OCI-LY1 (cell line): Measurements from ENCODE around the gene LRIG1.

Experiments used
- H2AFZ ChIP-seq: fragments of 200-600 bp; sonication (generic), shearing (Covaris generic); 2 replicates; pipeline ENCODE4 v1.6.0; 2014; ENCODE audit warnings: antibody characterized with exemption, mild to moderate bottlenecking, low read length
- H3F3A ChIP-seq: fragments of 200-600 bp; sonication (generic), shearing (Covaris generic); 2 replicates; pipeline ENCODE4 v1.6.0; 2014; ENCODE audit warnings: mild to moderate bottlenecking, antibody characterized with exemption, low read length, moderate library complexity; ENCODE audit not compliant: insufficient read depth
- H3K27ac ChIP-seq: fragments of 200-600 bp; sonication (generic); 2 replicates; pipeline ENCODE4 v1.5.1; 2014; ENCODE audit warnings: low read length, mixed run types, mild to moderate bottlenecking, low read depth; ENCODE audit not compliant: poor library complexity, severe bottlenecking
- H3K27me3 ChIP-seq: fragments of 200-600 bp; sonication (generic); 2 replicates; pipeline ENCODE4 v1.6.0; 2014; ENCODE audit warnings: antibody characterized with exemption, mild to moderate bottlenecking, low read length, moderate library complexity; ENCODE audit not compliant: insufficient read depth
- H3K36me3 ChIP-seq: fragments of 200-600 bp; sonication (generic); 2 replicates; pipeline ENCODE4 v1.6.1; 2014; ENCODE audit warnings: mild to moderate bottlenecking, antibody characterized with exemption, low read length, moderate library complexity, mixed read lengths; ENCODE audit not compliant: insufficient read depth
- H3K4me1 ChIP-seq: fragments of 200-600 bp; sonication (generic); 2 replicates; pipeline ENCODE4 v1.5.1; 2014; ENCODE audit warnings: mild to moderate bottlenecking, low read length, moderate library complexity; ENCODE audit not compliant: insufficient read depth, severe bottlenecking
- H3K4me2 ChIP-seq: fragments of 200-600 bp; sonication (generic), shearing (Covaris generic); 2 replicates; pipeline ENCODE4 v1.6.1; 2014; ENCODE audit warnings: low read length
- H3K4me3 ChIP-seq: fragments of 200-600 bp; sonication (generic); 2 replicates; pipeline ENCODE4 v1.5.1; 2014; ENCODE audit warnings: low read length, low read depth, mild to moderate bottlenecking, mixed read lengths; ENCODE audit not compliant: poor library complexity, severe bottlenecking
- H3K79me2 ChIP-seq: fragments of 200-600 bp; shearing (Covaris generic); 2 replicates; pipeline ENCODE4 v1.6.1; 2016; ENCODE audit warnings: mixed run types, low read length, mixed read lengths; ENCODE audit not compliant: insufficient read depth
- H3K9ac ChIP-seq: fragments of 200-600 bp; sonication (generic), shearing (Covaris generic); 2 replicates; pipeline ENCODE4 v1.6.1; 2014; ENCODE audit warnings: mild to moderate bottlenecking, low read length, mixed read lengths
- H3K9me2 ChIP-seq: fragments of 200-600 bp; sonication (generic), shearing (Covaris generic); 2 replicates; pipeline ENCODE4 v1.6.1; 2014; ENCODE audit warnings: low read depth, mild to moderate bottlenecking, low read length, mixed read lengths
- H3K9me3 ChIP-seq: fragments of 200-600 bp; shearing (Covaris generic); 2 replicates; pipeline ENCODE4 v1.6.1; 2014; ENCODE audit warnings: low read length, mixed read lengths
- H4K20me1 ChIP-seq: fragments of 200-600 bp; sonication (generic), shearing (Covaris generic); 2 replicates; pipeline ENCODE4 v1.6.0; 2016; ENCODE audit warnings: mild to moderate bottlenecking, low read length; ENCODE audit not compliant: insufficient read depth
- EZH2 ChIP-seq: fragments of 200-600 bp; sonication (generic), shearing (Covaris generic); IDR thresholded peaks from 2 replicates; pipeline ENCODE4 v1.8.0; 2017; ENCODE audit warnings: borderline replicate concordance, mixed run types, mild to moderate bottlenecking, antibody characterized with exemption, low read length, moderate library complexity, mixed read lengths
- TF ChIP-seq, protein P1 (sequence below): fragments of 200-600 bp; sonication (generic), shearing (Covaris generic); IDR thresholded peaks from 2 replicates; pipeline ENCODE4 v1.5.1; 2017; ENCODE audit warnings: mild to moderate bottlenecking, antibody characterized with exemption, low read length, moderate library complexity, mixed read lengths

LRIG1 gene

GRCh38 chr3:66536791-66537190, 36.0 kb upstream of the LRIG1 start:
- H3K9me3 ChIP-seq: no peaks in the 10 kb centered on the region
- H3K4me3 ChIP-seq: no peak overlapping the region
- no peak overlapping the region for H3K4me2 ChIP-seq
- H3K36me3 ChIP-seq: no peaks in the 10 kb centered on the region
- H3K27me3 ChIP-seq: no peaks in the 10 kb centered on the region
- H4K20me1 ChIP-seq: no peaks in the 10 kb centered on the region
- TF ChIP-seq, protein P1, sequence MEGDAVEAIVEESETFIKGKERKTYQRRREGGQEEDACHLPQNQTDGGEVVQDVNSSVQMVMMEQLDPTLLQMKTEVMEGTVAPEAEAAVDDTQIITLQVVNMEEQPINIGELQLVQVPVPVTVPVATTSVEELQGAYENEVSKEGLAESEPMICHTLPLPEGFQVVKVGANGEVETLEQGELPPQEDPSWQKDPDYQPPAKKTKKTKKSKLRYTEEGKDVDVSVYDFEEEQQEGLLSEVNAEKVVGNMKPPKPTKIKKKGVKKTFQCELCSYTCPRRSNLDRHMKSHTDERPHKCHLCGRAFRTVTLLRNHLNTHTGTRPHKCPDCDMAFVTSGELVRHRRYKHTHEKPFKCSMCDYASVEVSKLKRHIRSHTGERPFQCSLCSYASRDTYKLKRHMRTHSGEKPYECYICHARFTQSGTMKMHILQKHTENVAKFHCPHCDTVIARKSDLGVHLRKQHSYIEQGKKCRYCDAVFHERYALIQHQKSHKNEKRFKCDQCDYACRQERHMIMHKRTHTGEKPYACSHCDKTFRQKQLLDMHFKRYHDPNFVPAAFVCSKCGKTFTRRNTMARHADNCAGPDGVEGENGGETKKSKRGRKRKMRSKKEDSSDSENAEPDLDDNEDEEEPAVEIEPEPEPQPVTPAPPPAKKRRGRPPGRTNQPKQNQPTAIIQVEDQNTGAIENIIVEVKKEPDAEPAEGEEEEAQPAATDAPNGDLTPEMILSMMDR: no peak
- TF ChIP-seq EZH2: no peak
- H2AFZ ChIP-seq: no peak overlapping the region
- no peaks in the 10 kb centered on the region for H3K9me2 ChIP-seq
- H3F3A ChIP-seq: no peaks in the 10 kb centered on the region
- H3K9ac ChIP-seq: no peak overlapping the region
- H3K27ac ChIP-seq: no peak overlapping the region
- H3K4me1 ChIP-seq: no peaks in the 10 kb centered on the region
- H3K79me2 ChIP-seq: no peaks in the 10 kb centered on the region

DNA sequence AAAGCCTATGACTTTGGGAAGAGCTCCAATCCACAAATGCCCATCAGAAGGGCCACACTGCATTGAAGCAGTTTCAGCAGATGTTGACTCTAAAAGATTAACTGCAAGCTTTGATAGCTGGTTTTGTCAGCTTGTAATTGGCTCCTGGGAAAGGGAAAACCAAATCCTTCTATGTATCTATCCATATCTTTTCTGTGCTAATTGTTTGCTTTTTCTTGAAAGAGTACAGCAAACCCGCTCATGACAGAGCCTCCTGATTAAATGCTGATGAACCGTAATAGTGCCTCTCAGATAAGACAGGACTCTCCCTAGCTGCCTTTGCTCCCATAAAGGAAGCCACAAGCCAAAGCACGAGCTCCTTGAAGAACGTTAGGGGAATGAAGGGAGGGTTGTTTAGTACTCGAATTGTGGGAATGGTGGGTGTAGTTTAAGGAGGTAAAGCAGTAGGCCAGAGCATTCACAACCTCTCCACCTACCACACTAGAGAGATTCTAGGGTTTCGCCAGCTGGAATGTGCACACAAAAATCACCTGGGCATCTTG, 33.6 kb upstream of the LRIG1 start:
- Histone ChIP-seq H3K27me3 (no peaks in the 10 kb centered on the region), H3K4me2 (no peak overlapping the region), H3K9me2 (no peaks in the 10 kb centered on the region), H3K9me3 (no peaks in the 10 kb centered on the region), H3K9ac (no peak overlapping the region), H3K36me3 (no peaks in the 10 kb centered on the region), H3K4me3 (no peak overlapping the region), H4K20me1 (no peaks in the 10 kb centered on the region), H3K4me1 (no peaks in the 10 kb centered on the region), H3K27ac (no peak overlapping the region), H2AFZ (no peak overlapping the region), H3F3A (no peaks in the 10 kb centered on the region), H3K79me2 (no peaks in the 10 kb centered on the region)
- TF ChIP-seq, protein P1: no peak
- TF ChIP-seq EZH2: no peak

- H3K4me2 ChIP-seq: no peak overlapping the region
- no peaks in the 10 kb centered on the region for H3F3A ChIP-seq
- TF ChIP-seq, protein P1: no peak
- no peak for TF ChIP-seq EZH2
- H3K27me3 ChIP-seq: no peaks in the 10 kb centered on the region
- H3K36me3 ChIP-seq: no peaks in the 10 kb centered on the region
- no peaks in the 10 kb centered on the region for H4K20me1 ChIP-seq
- H3K9me2 ChIP-seq: no peaks in the 10 kb centered on the region
- H3K9me3 ChIP-seq: no peaks in the 10 kb centered on the region
- H3K4me1 ChIP-seq: no peaks in the 10 kb centered on the region
- no peak overlapping the region for H3K4me3 ChIP-seq
- H2AFZ ChIP-seq: no peak overlapping the region
- no peaks in the 10 kb centered on the region for H3K79me2 ChIP-seq
- H3K27ac ChIP-seq: no peak overlapping the region
- H3K9ac ChIP-seq: no peak overlapping the region
Observed at GRCh38 chr3:66532613-66533012, 31.8 kb upstream of the LRIG1 start.
